NCI-H82 treated with DMSO at 0.1 percent for 48 hours (cell line): ENCODE results near the gene LIMS2.

Experiments
- DNase-seq: peaks from one replicate; lab custom pipeline; 2025; ENCODE audit not compliant: unreplicated experiment; lab: John Stamatoyannopoulos, UW

Gene LIMS2

GRCh38 chr2:127701651-127702394 lies 26.5 kb upstream of the LIMS2 start:
- peak; percentile 59 for DNase-seq

GRCh38 chr2:127701193-127701650 lies 25.9 kb upstream of the LIMS2 start, which contains the start of gene SFT2D3:
SFT2D3 (plus strand) TSS chr2:127701497; CDS start chr2:127701529, 32 bp downstream.
- DNase-seq, result peak; percentile 81

GRCh38 chr2:127700527-127701192 lies 25.3 kb upstream of the LIMS2 start:
- DNase-seq, result no peak

GRCh38 chr2:127698553-127699355 lies 23.4 kb upstream of the LIMS2 start:
- DNase-seq, result no peak

GRCh38 chr2:127697482-127698180 lies 22.3 kb upstream of the LIMS2 start:
- DNase-seq, result no peak

GRCh38 chr2:127695491-127696472 lies 20.5 kb upstream of the LIMS2 start:
- peak; percentile 51 for DNase-seq

- DNase-seq, result no peak
These were observed 19.7 kb upstream of the LIMS2 start for GRCh38 chr2:127694986-127695385.

- DNase-seq, result no peak
These were observed 15.4 kb upstream of the LIMS2 start for GRCh38 chr2:127690696-127691095.

GRCh38 chr2:127688405-127688804 lies 13.1 kb upstream of the LIMS2 start:
- DNase-seq, result no peak

- DNase-seq, result no peak
These were observed 10.2 kb upstream of the LIMS2 start for GRCh38 chr2:127685410-127686080.

- peak; percentile 14 for DNase-seq
These were observed 8.4 kb upstream of the LIMS2 start for GRCh38 chr2:127683757-127684156.

- no peak for DNase-seq
These were observed 7.7 kb upstream of the LIMS2 start for GRCh38 chr2:127683056-127683455.

GRCh38 chr2:127681976-127682857 lies 6.9 kb upstream of the LIMS2 start:
- DNase-seq, result no peak

GRCh38 chr2:127681288-127681804 lies 6.0 kb upstream of the LIMS2 start:
- DNase-seq, result no peak

GRCh38 chr2:127680706-127681287 lies 5.5 kb upstream of the LIMS2 start:
- no peak for DNase-seq

GRCh38 chr2:127679680-127680361 lies 4.5 kb upstream of the LIMS2 start:
- no peak for DNase-seq

GRCh38 chr2:127678991-127679390 lies 3.7 kb upstream of the LIMS2 start:
- no peak for DNase-seq
